IMR-90 (cell line): ENCODE data around the gene ABTB2. TPM values are rescaled to one million over a fixed set of nuclear protein-coding genes. Genes with fewer than 3 reads are reported as not detected.

Experiments used
- ATAC-seq: fragments of 200-7000 bp; cut with Tn5 transposase; 2 replicates; pipeline ENCODE4 v1.9.1; 2020; ENCODE audit warnings: low read depth, mild to moderate bottlenecking, moderate library complexity
- BruUV-seq: library from RNA; stranded (reverse); fragments of 400-500 nt; replicated peaks from 2 replicates; lab custom pipeline; 2021; lab: Mats Ljungman, UMichigan
- CTCF ChIA-PET: fragments of 300-600 bp; formaldehyde crosslinking; extraction: SDS; loops from one replicate; lab custom pipeline; 2021; ENCODE audit warnings: antibody characterized with exemption; lab: Yijun Ruan, JAX
- POLR2A ChIA-PET: fragments of 300-600 bp; sonication (Branson Sonifier 250); formaldehyde crosslinking; loops from one replicate; lab custom pipeline; 2022; ENCODE audit warnings: antibody characterized with exemption; ENCODE audit not compliant: unreplicated experiment; lab: Charles Lee
- DNase-seq: peaks from one replicate; pipeline ENCODE4 v3.0.0; 2013
- H2AFZ ChIP-seq: replicated peaks from 2 replicates; pipeline ENCODE3; 2013; ENCODE audit warnings: low read length, mild to moderate bottlenecking; ENCODE audit not compliant: poor library complexity
- H2AK5ac ChIP-seq: 2 replicates; pipeline ENCODE4 v1.6.1; 2013; ENCODE audit warnings: low read depth, low read length, inconsistent platforms
- H2AK9ac ChIP-seq: replicated peaks from 2 replicates; pipeline ENCODE3; 2013; ENCODE audit warnings: mild to moderate bottlenecking, low read depth, low read length, moderate library complexity; ENCODE audit not compliant: poor library complexity
- H2BK120ac ChIP-seq: 2 replicates; pipeline ENCODE4 v1.6.1; 2013; ENCODE audit warnings: low read depth, low read length, inconsistent platforms
- H2BK15ac ChIP-seq: 3 replicates; pipeline ENCODE4 v1.6.1; 2013; ENCODE audit warnings: low read depth, low read length, inconsistent platforms
- H2BK20ac ChIP-seq: 2 replicates; pipeline ENCODE4 v1.6.1; 2013; ENCODE audit warnings: low read depth, mild to moderate bottlenecking, inconsistent platforms, low read length, moderate library complexity
- H2BK5ac ChIP-seq: 2 replicates; pipeline ENCODE4 v1.6.1; 2013; ENCODE audit warnings: mild to moderate bottlenecking, low read depth, low read length, inconsistent platforms; ENCODE audit not compliant: poor library complexity, severe bottlenecking
- H3K14ac ChIP-seq: replicated peaks from 2 replicates; pipeline ENCODE4 v1.6.1; 2013; ENCODE audit warnings: low read depth, low read length, inconsistent platforms
- H3K18ac ChIP-seq: 2 replicates; pipeline ENCODE4 v1.6.1; 2013; ENCODE audit warnings: low read depth, low read length, control low read depth
- H3K23ac ChIP-seq: 2 replicates; pipeline ENCODE4 v1.6.1; 2013; ENCODE audit warnings: low read depth, low read length, inconsistent platforms
- H3K27ac ChIP-seq: 2 replicates; pipeline ENCODE4 v1.5.1; 2013; ENCODE audit warnings: mild to moderate bottlenecking, control low read depth, low read length; ENCODE audit not compliant: insufficient read depth
- H3K27me3 ChIP-seq: 2 replicates; pipeline ENCODE4 v1.6.1; 2013; ENCODE audit warnings: low read length; ENCODE audit not compliant: control insufficient read depth, insufficient read depth
- H3K36me3 ChIP-seq: 2 replicates; pipeline ENCODE4 v1.6.1; 2013; ENCODE audit warnings: low read length, mixed read lengths; ENCODE audit not compliant: control insufficient read depth, insufficient read depth
- H3K4ac ChIP-seq: 2 replicates; pipeline ENCODE4 v1.6.1; 2013; ENCODE audit warnings: low read depth, low read length, inconsistent platforms
- H3K4me1 ChIP-seq: 2 replicates; pipeline ENCODE4 v1.6.1; 2013; ENCODE audit warnings: low read length, mixed read lengths; ENCODE audit not compliant: control insufficient read depth, insufficient read depth
- H3K4me2 ChIP-seq: 2 replicates; pipeline ENCODE4 v1.6.1; 2013; ENCODE audit warnings: low read depth, mild to moderate bottlenecking, control low read depth, low read length, moderate library complexity
- H3K4me3 ChIP-seq: 2 replicates; pipeline ENCODE4 v1.5.1; 2013; ENCODE audit warnings: low read depth, mild to moderate bottlenecking, control low read depth, low read length, moderate library complexity; ENCODE audit not compliant: insufficient read depth
- H3K56ac ChIP-seq: 2 replicates; pipeline ENCODE4 v1.6.1; 2013; ENCODE audit warnings: low read length, inconsistent platforms; ENCODE audit not compliant: insufficient read depth; ENCODE audit errors: extremely low read depth
- H3K79me1 ChIP-seq, 2 experiments: 2 replicates each; pipeline ENCODE4 v1.6.1; 2013; ENCODE audit warnings: low read length in 2 of 2, inconsistent platforms in 1 of 2, low read depth in 1 of 2
- H3K9ac ChIP-seq: 2 replicates; pipeline ENCODE4 v1.6.1; 2013; ENCODE audit warnings: low read depth, low read length, control low read depth
- H3K9me1 ChIP-seq: 2 replicates; pipeline ENCODE4 v1.6.1; 2013; ENCODE audit warnings: low read length, inconsistent platforms; ENCODE audit not compliant: insufficient read depth
- H3K9me3 ChIP-seq: 2 replicates; pipeline ENCODE4 v1.6.1; 2013; ENCODE audit warnings: low read length; ENCODE audit not compliant: control insufficient read depth, insufficient read depth
- H4K20me1 ChIP-seq: 2 replicates; pipeline ENCODE4 v1.6.1; 2013; ENCODE audit warnings: low read length, inconsistent platforms; ENCODE audit not compliant: insufficient read depth
- H4K5ac ChIP-seq: 2 replicates; pipeline ENCODE4 v1.6.1; 2013; ENCODE audit warnings: mild to moderate bottlenecking, low read depth, low read length, control low read depth
- H4K8ac ChIP-seq, 2 experiments: 2 replicates each; pipeline ENCODE4 v1.6.1; 2013; ENCODE audit warnings: low read depth in 2 of 2, low read length in 2 of 2, control low read depth in 1 of 2, inconsistent platforms in 1 of 2
- H4K91ac ChIP-seq: 2 replicates; pipeline ENCODE4 v1.6.1; 2013; ENCODE audit warnings: low read depth, low read length, inconsistent platforms; ENCODE audit not compliant: insufficient read depth
- CEBPB ChIP-seq: IDR thresholded peaks from 2 replicates; pipeline ENCODE4 v1.6.1; 2012; ENCODE audit warnings: low read depth, low read length, improper control_type of control experiment
- CHD1 ChIP-seq: IDR thresholded peaks from 2 replicates; pipeline ENCODE4 v1.6.1; 2012; ENCODE audit warnings: low read depth, low read length, improper control_type of control experiment
- FOS ChIP-seq: fragments of 150-350 bp; IDR thresholded peaks from 2 replicates; pipeline ENCODE4 v1.6.1; 2016; ENCODE audit warnings: low read depth, low read length
- MAFK ChIP-seq: IDR thresholded peaks from 2 replicates; pipeline ENCODE4 v1.6.1; 2012; ENCODE audit warnings: low read depth, low read length, improper control_type of control experiment
- MAZ ChIP-seq: IDR thresholded peaks from 2 replicates; pipeline ENCODE4 v1.6.1; 2012; ENCODE audit warnings: low read depth, mild to moderate bottlenecking, low read length, improper control_type of control experiment, moderate library complexity, borderline replicate concordance
- MXI1 ChIP-seq: IDR thresholded peaks from 2 replicates; pipeline ENCODE4 v1.6.1; 2012; ENCODE audit warnings: low read depth, mild to moderate bottlenecking, low read length, moderate library complexity, borderline replicate concordance
- NFE2L2 ChIP-seq: fragments of 150-350 bp; IDR thresholded peaks from 2 replicates; pipeline ENCODE4 v1.6.1; 2016; ENCODE audit warnings: low read depth, mild to moderate bottlenecking, low read length
- RAD21 ChIP-seq: IDR thresholded peaks from 2 replicates; pipeline ENCODE4 v1.6.1; 2012; ENCODE audit warnings: low read length, improper control_type of control experiment
- RCOR1 ChIP-seq: IDR thresholded peaks from 2 replicates; pipeline ENCODE4 v1.6.1; 2012; ENCODE audit warnings: mild to moderate bottlenecking, low read length, improper control_type of control experiment; ENCODE audit not compliant: insufficient replicate concordance
- RFX5 ChIP-seq: IDR thresholded peaks from 2 replicates; pipeline ENCODE4 v1.8.0; 2012; ENCODE audit warnings: low read depth, mild to moderate bottlenecking, low read length, moderate library complexity
- SMC3 ChIP-seq: fragments of 150-350 bp; IDR thresholded peaks from 2 replicates; pipeline ENCODE4 v1.6.1; 2016; ENCODE audit warnings: low read depth, mild to moderate bottlenecking, antibody characterized with exemption, low read length, moderate library complexity
- WGBS, 2 experiments: methylation state at CpG; one replicate each; pipeline versions ENCODE4 v1.1.5 to v1.1.7; 2013; ENCODE audit warnings: missing lambda C conversion rate in 2 of 2; ENCODE audit not compliant: insufficient read length in 1 of 2; ENCODE audit errors: extremely low coverage in 2 of 2; 5-methylcytosine and 5-hydroxymethylcytosine counted together
- dilution Hi-C: fragments of 300-500 bp; cut with HindIII; formaldehyde crosslinking; loops from one replicate; pipeline ENCODE4 v1.14.3; 2018; ENCODE audit warnings: low sequenced_read_pairs; ENCODE audit not compliant: unreplicated experiment
- in situ Hi-C: fragments of 300-500 bp; cut with MboI; formaldehyde crosslinking; loops from 3 replicates; pipeline ENCODE4 v1.14.3; 2019; ENCODE audit warnings: low sequenced_read_pairs, inconsistent platforms, mixed read lengths
- intact Hi-C: fragments of 100-400 bp; cut with micrococcal nuclease; formaldehyde crosslinking; loops from 2 replicates; pipeline ENCODE4 v1.10.0; 2022
- polyA plus RNA-seq, 3 experiments: library from polyadenylated mRNA; depleted of rRNA; stranded (reverse); fragments of >200 nt; gene quantifications; 2 replicates each; pipeline ENCODE4 v1.2.3, GENCODE V29; 2012; ENCODE audit warnings: low replicate concordance in 1 of 3
- total RNA-seq: library from RNA; depleted of rRNA; stranded (reverse); fragments of >200 nt; gene quantifications from 2 replicates; pipeline ENCODE4 v1.2.3, GENCODE V29; 2012
- TF ChIP-seq, protein P1 (sequence below): fragments of 150-350 bp; IDR thresholded peaks from 2 replicates; pipeline ENCODE4 v1.6.1; 2017; ENCODE audit warnings: mild to moderate bottlenecking, antibody characterized with exemption, low read length, low read depth
- TF ChIP-seq, protein P2 (sequence below): fragments of 150-350 bp; IDR thresholded peaks from 2 replicates; pipeline ENCODE4 v1.6.1; 2016; ENCODE audit warnings: low read depth, mild to moderate bottlenecking, low read length, moderate library complexity, borderline replicate concordance
- TF ChIP-seq, protein P3 (sequence below): conservative IDR thresholded peaks from 2 replicates; pipeline ENCODE4 v1.5.1; 2012; ENCODE audit warnings: mild to moderate bottlenecking, low read depth, low read length, improper control_type of control experiment

Gene ABTB2
- total and polyA plus RNA-seq, 2 of the 4 experiments (the other 2 are of a cell fraction) = 0.18 to 2.0 TPM

DNA sequence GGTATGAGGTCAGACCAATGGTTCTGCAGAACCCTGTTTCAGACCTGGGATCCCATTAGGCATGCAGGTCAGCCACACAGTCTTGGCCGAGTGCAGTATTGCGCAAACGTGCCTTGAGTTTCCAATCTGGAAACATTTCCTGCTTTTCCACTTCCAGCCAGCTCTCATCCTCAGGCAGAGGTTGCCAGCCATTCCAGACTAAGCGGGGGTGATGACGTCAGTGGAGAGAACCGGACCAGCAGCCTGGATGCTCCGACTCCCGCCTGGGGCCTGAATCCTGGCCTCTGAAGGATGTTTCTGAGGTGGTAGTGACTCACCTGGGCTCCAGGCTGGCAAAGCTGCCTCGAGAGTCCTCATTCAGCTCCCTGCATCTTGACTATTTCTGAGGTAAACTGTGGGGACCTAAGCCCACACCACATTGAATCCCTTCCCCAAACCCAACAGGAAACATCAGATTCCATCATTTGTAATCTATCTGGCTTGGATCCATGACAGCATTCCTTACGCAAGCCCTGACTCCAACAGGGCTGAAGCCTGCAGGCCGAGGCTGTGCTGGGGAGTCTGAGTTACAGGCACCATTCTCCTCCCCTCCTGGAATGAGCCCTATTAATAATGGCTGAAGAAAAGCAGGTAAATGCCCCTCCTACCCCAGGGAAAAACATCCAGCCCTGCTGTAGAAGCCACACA, 83.0 kb downstream of the ABTB2 start:
- peak overlapping the region; percentile 59; the same call in 1 of the 2 replicates for H4K91ac ChIP-seq
- ChIA-PET POLR2A (no interaction called here), CTCF (interaction anchor here (0.7 to 1.0 kb wide), 2 partner anchors 9 to 44 kb away, joined by 3 read pairs; no protein-coding TSS in a partner anchor)
- H3K56ac ChIP-seq = no peak overlapping the region
- 0 out of 2 replicates have a peak, but pooled peaks cover 2% of the 10 kb centered on the region for H3K27me3 ChIP-seq
- H4K8ac ChIP-seq = peak overlapping the region; percentile 14 to 85; a peak in 3 of 4 replicates
- no peak overlapping the region for H3K4me3 ChIP-seq
- intact Hi-C loops (no loop called here), dilution Hi-C loops (no loop called here), in situ Hi-C loops (no loop called here)
- DNase-seq (peak; percentile 98), ATAC-seq (peak; percentile 99)
- peaks cover 19% of the 10 kb centered on the region for H3K9me1 ChIP-seq
- H2BK5ac ChIP-seq = peak overlapping the region; percentile 1
- peak overlapping the region; percentile 71 for H2BK120ac ChIP-seq
- H2AK9ac ChIP-seq = peak overlapping the region; percentile 0
- H3K4me2 ChIP-seq = peak overlapping the region; percentile 16
- H3K79me1 ChIP-seq = no peaks in the 10 kb centered on the region
- H4K20me1 ChIP-seq = no peaks in the 10 kb centered on the region; the same call in 1 of the 2 replicates
- H2BK20ac ChIP-seq = peak overlapping the region; percentile 79
- BruUV-seq = no TSS peak
- no peak overlapping the region; the same call in 1 of the 2 replicates for H3K18ac ChIP-seq
- no peak overlapping the region; the same call in 1 of the 2 replicates for H4K5ac ChIP-seq
- H3K36me3 ChIP-seq = no peaks in the 10 kb centered on the region
- H3K23ac ChIP-seq = peak overlapping the region; percentile 48; the same call in 1 of the 2 replicates
- no CpG with 5 or more reads among the region's 11 CpGs for WGBS, 2 experiments
- no peak overlapping the region for H2AK5ac ChIP-seq
- peak overlapping the region; percentile 68 for H3K4ac ChIP-seq
- no peak overlapping the region for H3K14ac ChIP-seq
- no peaks in the 10 kb centered on the region for H3K9me3 ChIP-seq
- no peak overlapping the region for H3K9ac ChIP-seq
- H2BK15ac ChIP-seq = no peak overlapping the region
- peak overlapping the region; percentile 88 for H2AFZ ChIP-seq
- H3K4me1 ChIP-seq = peaks cover 4% of the 10 kb centered on the region
- H3K27ac ChIP-seq = peak overlapping the region; percentile 51
- TF ChIP-seq MAZ (no peak), FOS (0 out of 2 replicates have a peak, but pooled peaks have one; percentile 26), NFE2L2 (no peak), CHD1 (no peak), MAFK (no peak), RAD21 (0 out of 2 replicates have a peak, but pooled peaks have one; percentile 11), MXI1 (no peak), CEBPB (peak; percentile 100), RCOR1 (peak; percentile 27), SMC3 (no peak), RFX5 (no peak)
- TF ChIP-seq, protein P1, sequence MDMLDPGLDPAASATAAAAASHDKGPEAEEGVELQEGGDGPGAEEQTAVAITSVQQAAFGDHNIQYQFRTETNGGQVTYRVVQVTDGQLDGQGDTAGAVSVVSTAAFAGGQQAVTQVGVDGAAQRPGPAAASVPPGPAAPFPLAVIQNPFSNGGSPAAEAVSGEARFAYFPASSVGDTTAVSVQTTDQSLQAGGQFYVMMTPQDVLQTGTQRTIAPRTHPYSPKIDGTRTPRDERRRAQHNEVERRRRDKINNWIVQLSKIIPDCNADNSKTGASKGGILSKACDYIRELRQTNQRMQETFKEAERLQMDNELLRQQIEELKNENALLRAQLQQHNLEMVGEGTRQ = no peak
- TF ChIP-seq, protein P2, sequence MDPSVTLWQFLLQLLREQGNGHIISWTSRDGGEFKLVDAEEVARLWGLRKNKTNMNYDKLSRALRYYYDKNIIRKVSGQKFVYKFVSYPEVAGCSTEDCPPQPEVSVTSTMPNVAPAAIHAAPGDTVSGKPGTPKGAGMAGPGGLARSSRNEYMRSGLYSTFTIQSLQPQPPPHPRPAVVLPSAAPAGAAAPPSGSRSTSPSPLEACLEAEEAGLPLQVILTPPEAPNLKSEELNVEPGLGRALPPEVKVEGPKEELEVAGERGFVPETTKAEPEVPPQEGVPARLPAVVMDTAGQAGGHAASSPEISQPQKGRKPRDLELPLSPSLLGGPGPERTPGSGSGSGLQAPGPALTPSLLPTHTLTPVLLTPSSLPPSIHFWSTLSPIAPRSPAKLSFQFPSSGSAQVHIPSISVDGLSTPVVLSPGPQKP = no peak
- TF ChIP-seq, protein P3, sequence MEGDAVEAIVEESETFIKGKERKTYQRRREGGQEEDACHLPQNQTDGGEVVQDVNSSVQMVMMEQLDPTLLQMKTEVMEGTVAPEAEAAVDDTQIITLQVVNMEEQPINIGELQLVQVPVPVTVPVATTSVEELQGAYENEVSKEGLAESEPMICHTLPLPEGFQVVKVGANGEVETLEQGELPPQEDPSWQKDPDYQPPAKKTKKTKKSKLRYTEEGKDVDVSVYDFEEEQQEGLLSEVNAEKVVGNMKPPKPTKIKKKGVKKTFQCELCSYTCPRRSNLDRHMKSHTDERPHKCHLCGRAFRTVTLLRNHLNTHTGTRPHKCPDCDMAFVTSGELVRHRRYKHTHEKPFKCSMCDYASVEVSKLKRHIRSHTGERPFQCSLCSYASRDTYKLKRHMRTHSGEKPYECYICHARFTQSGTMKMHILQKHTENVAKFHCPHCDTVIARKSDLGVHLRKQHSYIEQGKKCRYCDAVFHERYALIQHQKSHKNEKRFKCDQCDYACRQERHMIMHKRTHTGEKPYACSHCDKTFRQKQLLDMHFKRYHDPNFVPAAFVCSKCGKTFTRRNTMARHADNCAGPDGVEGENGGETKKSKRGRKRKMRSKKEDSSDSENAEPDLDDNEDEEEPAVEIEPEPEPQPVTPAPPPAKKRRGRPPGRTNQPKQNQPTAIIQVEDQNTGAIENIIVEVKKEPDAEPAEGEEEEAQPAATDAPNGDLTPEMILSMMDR = no peak
